HG02885 (cell line): ENCODE results near the gene HSD17B3.
"Not testable (repeated sequence)": the region's sequence is repeated elsewhere in the genome, so short reads cannot be mapped to it uniquely, and the experiment has no call there.

Source experiments
- ATAC-seq: cut with Tn5 transposase; IDR thresholded peaks from one replicate; pipeline ENCODE4 v1.9.1; 2021; ENCODE audit warnings: mild to moderate bottlenecking; ENCODE audit not compliant: unreplicated experiment, poor library complexity

The HSD17B3 gene

GRCh38 chr9:96302021-96302420 lies at the start of gene HSD17B3:
Gene HSD17B3 (minus strand): TSS chr9:96302176. CDS start chr9:96302104, 72 bp downstream.
- ATAC-seq: no peak

- no peak for ATAC-seq
Measured at GRCh38 chr9:96350866-96351265, 48.9 kb upstream of the HSD17B3 start.

- ATAC-seq: no peak
Measured at GRCh38 chr9:96348261-96348660, 46.3 kb upstream of the HSD17B3 start.

- ATAC-seq: no peak
Measured at GRCh38 chr9:96345551-96345950, 43.6 kb upstream of the HSD17B3 start.

GRCh38 chr9:96344458-96345180 lies 42.6 kb upstream of the HSD17B3 start:
- ATAC-seq: no peak

- ATAC-seq: no peak
Measured at GRCh38 chr9:96343515-96344360, 41.8 kb upstream of the HSD17B3 start.

- ATAC-seq: no peak
Measured at GRCh38 chr9:96342571-96343245, 40.7 kb upstream of the HSD17B3 start.

GRCh38 chr9:96340707-96341106 lies 38.7 kb upstream of the HSD17B3 start:
- ATAC-seq: no peak

GRCh38 chr9:96338299-96338698 lies 36.3 kb upstream of the HSD17B3 start:
- no peak for ATAC-seq

- ATAC-seq: no peak
Measured at GRCh38 chr9:96333958-96334357, 32.0 kb upstream of the HSD17B3 start.

GRCh38 chr9:96331236-96331947 lies 29.4 kb upstream of the HSD17B3 start:
- no peak for ATAC-seq

- ATAC-seq: peak; percentile 42
Measured at GRCh38 chr9:96327694-96328352, 25.8 kb upstream of the HSD17B3 start.

GRCh38 chr9:96323169-96323568 lies 21.2 kb upstream of the HSD17B3 start:
- no peak for ATAC-seq

- not testable (repeated sequence) for ATAC-seq
Measured at GRCh38 chr9:96322736-96323135, 20.8 kb upstream of the HSD17B3 start.

- not testable (repeated sequence) for ATAC-seq
Measured at GRCh38 chr9:96322210-96322609, 20.2 kb upstream of the HSD17B3 start.

GRCh38 chr9:96321515-96321914 lies 19.5 kb upstream of the HSD17B3 start:
- no peak for ATAC-seq

GRCh38 chr9:96320749-96321280 lies 18.8 kb upstream of the HSD17B3 start:
- no peak for ATAC-seq

- no peak for ATAC-seq
Measured at GRCh38 chr9:96318921-96319565, 17.1 kb upstream of the HSD17B3 start.

GRCh38 chr9:96317335-96317980 lies 15.5 kb upstream of the HSD17B3 start:
- no peak for ATAC-seq
